HEK293 (cell line): ENCODE results near the gene LSG1.

Experiments
- GLI4 ChIP-seq: fragments of 450-650 bp; formaldehyde crosslinking; IDR thresholded peaks from 2 replicates; pipeline ENCODE4 v1.5.1; 2016; ENCODE audit warnings: missing biosample characterization, missing genetic modification characterization
- OSR2 ChIP-seq: fragments of 450-650 bp; formaldehyde crosslinking; IDR thresholded peaks from 2 replicates; pipeline ENCODE4 v1.5.1; 2016; ENCODE audit warnings: missing biosample characterization, missing genetic modification characterization
- SCRT1 ChIP-seq: fragments of 450-650 bp; formaldehyde crosslinking; IDR thresholded peaks from 2 replicates; pipeline ENCODE4 v1.5.1; 2016; ENCODE audit warnings: missing biosample characterization, missing genetic modification characterization, borderline replicate concordance
- ZFP69B ChIP-seq: fragments of 450-650 bp; formaldehyde crosslinking; IDR thresholded peaks from 2 replicates; pipeline ENCODE4 v1.5.1; 2016; ENCODE audit warnings: missing biosample characterization, missing genetic modification characterization
- ZNF10 ChIP-seq: fragments of 450-650 bp; formaldehyde crosslinking; IDR thresholded peaks from 2 replicates; pipeline ENCODE4 v1.5.1; 2017; ENCODE audit warnings: missing biosample characterization, missing genetic modification characterization
- ZNF140 ChIP-seq: fragments of 450-650 bp; formaldehyde crosslinking; IDR thresholded peaks from 2 replicates; pipeline ENCODE4 v1.5.1; 2016; ENCODE audit warnings: missing biosample characterization, missing genetic modification characterization
- ZNF248 ChIP-seq: fragments of 450-650 bp; formaldehyde crosslinking; IDR thresholded peaks from 2 replicates; pipeline ENCODE4 v1.5.1; 2017; ENCODE audit warnings: missing biosample characterization, missing genetic modification characterization
- ZNF341 ChIP-seq: fragments of 450-650 bp; formaldehyde crosslinking; IDR thresholded peaks from 2 replicates; pipeline ENCODE4; 2016; ENCODE audit warnings: low read depth, missing biosample characterization, missing genetic modification characterization
- ZNF350 ChIP-seq: fragments of 450-650 bp; formaldehyde crosslinking; IDR thresholded peaks from 2 replicates; pipeline ENCODE4 v1.5.0; 2017; ENCODE audit warnings: missing biosample characterization, mild to moderate bottlenecking, missing genetic modification characterization
- ZNF426 ChIP-seq: fragments of 450-650 bp; formaldehyde crosslinking; IDR thresholded peaks from 2 replicates; pipeline ENCODE4 v1.5.1; 2017; ENCODE audit warnings: missing biosample characterization, missing genetic modification characterization, mild to moderate bottlenecking, inconsistent platforms, moderate library complexity
- ZNF548 ChIP-seq: fragments of 450-650 bp; formaldehyde crosslinking; IDR thresholded peaks from 2 replicates; pipeline ENCODE4 v1.5.1; 2016; ENCODE audit warnings: missing biosample characterization, missing genetic modification characterization
- ZNF558 ChIP-seq: fragments of 450-650 bp; formaldehyde crosslinking; IDR thresholded peaks from 2 replicates; pipeline ENCODE4 v1.5.1; 2016; ENCODE audit warnings: missing biosample characterization, missing genetic modification characterization
- ZNF670 ChIP-seq: fragments of 450-650 bp; formaldehyde crosslinking; IDR thresholded peaks from 2 replicates; pipeline ENCODE4 v1.5.1; 2016; ENCODE audit warnings: missing biosample characterization, missing genetic modification characterization, low read depth
- ZNF837 ChIP-seq: fragments of 450-650 bp; formaldehyde crosslinking; IDR thresholded peaks from 2 replicates; pipeline ENCODE4 v1.5.1; 2016; ENCODE audit warnings: missing biosample characterization, missing genetic modification characterization
- ZNF843 ChIP-seq: fragments of 450-650 bp; formaldehyde crosslinking; IDR thresholded peaks from 2 replicates; pipeline ENCODE4 v1.5.1; 2016; ENCODE audit warnings: missing biosample characterization, missing genetic modification characterization
- TF ChIP-seq, protein P1 (sequence below): fragments of 450-650 bp; formaldehyde crosslinking; optimal IDR thresholded peaks from 2 replicates; pipeline ENCODE3; 2016; ENCODE audit warnings: missing biosample characterization, mild to moderate bottlenecking, missing genetic modification characterization
- TF ChIP-seq, protein P2 (sequence below): fragments of 450-650 bp; formaldehyde crosslinking; IDR thresholded peaks from 2 replicates; pipeline ENCODE4 v1.5.1; 2017; ENCODE audit warnings: missing biosample characterization, missing genetic modification characterization
- TF ChIP-seq, protein P3 (sequence below): fragments of 450-650 bp; formaldehyde crosslinking; IDR thresholded peaks from 2 replicates; pipeline ENCODE4 v1.5.1; 2016; ENCODE audit warnings: missing biosample characterization, missing genetic modification characterization
- TF ChIP-seq, protein P4 (sequence below): fragments of 450-650 bp; formaldehyde crosslinking; IDR thresholded peaks from 2 replicates; pipeline ENCODE4 v1.5.1; 2017; ENCODE audit warnings: missing biosample characterization, missing genetic modification characterization
- TF ChIP-seq, protein P5 (sequence below): fragments of 450-650 bp; formaldehyde crosslinking; conservative IDR thresholded peaks from 2 replicates; pipeline ENCODE4 v1.5.1; 2016; ENCODE audit warnings: low read depth, missing biosample characterization, missing genetic modification characterization
- TF ChIP-seq, protein P6 (sequence below): fragments of 450-650 bp; formaldehyde crosslinking; IDR thresholded peaks from 2 replicates; pipeline ENCODE4; 2016; ENCODE audit warnings: missing biosample characterization, missing genetic modification characterization
- TF ChIP-seq, protein P7 (sequence below): fragments of 450-650 bp; formaldehyde crosslinking; IDR thresholded peaks from 2 replicates; pipeline ENCODE4 v1.5.1; 2016; ENCODE audit warnings: missing biosample characterization, missing genetic modification characterization
- TF ChIP-seq, protein P8 (sequence below): fragments of 450-650 bp; formaldehyde crosslinking; IDR thresholded peaks from 2 replicates; pipeline ENCODE4 v1.5.1; 2016; ENCODE audit warnings: missing biosample characterization, missing genetic modification characterization

The LSG1 gene

DNA sequence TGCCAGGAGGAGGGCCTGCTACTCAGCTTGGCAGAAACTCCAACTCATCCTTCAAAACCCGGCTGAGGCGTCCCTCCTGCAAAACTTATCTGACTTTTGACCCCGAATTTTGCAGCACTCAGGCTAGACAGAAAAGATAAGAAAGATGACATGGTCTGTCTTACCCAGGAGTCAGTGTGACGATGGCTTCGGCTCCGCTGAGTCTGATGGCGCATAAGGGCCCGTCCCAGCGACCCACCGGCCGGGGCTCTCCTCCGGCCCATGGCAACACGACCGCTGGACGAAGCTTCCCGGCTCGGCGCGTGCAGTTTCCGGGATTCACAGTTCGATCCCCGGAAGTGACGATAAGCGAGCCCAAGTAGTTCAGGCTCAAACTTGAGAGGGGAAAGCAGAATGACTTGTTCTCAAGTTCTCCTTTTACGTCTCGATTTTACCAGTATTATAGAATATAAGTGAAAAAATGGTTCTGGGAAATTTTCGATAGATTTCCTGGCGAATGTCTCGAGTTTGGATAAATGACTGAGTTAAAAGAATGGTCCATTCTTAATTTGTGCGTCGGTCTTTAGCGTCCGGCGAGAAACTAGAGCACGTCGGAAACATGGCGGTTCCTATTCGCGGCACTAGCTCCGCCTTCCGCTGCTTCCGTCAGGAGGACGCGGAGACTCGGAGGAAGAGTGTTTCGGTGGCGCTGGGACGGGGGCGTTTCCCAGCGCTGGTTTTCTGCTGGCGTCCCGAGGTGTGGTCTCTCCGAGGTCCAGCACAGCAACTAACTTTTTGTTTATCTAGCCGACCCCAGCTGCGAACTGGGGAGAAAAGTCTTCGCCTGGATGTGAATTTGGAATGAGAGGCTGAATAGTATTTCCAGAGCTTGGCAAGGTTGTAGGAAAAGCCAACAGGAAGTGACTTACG is at the start of gene LSG1 (continued):
- TF ChIP-seq, protein P1, sequence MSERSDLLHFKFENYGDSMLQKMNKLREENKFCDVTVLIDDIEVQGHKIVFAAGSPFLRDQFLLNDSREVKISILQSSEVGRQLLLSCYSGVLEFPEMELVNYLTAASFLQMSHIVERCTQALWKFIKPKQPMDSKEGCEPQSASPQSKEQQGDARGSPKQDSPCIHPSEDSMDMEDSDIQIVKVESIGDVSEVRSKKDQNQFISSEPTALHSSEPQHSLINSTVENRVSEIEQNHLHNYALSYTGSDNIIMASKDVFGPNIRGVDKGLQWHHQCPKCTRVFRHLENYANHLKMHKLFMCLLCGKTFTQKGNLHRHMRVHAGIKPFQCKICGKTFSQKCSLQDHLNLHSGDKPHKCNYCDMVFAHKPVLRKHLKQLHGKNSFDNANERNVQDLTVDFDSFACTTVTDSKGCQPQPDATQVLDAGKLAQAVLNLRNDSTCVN = peak; percentile 45
- TF ChIP-seq GLI4 (tag by site-specific recombination) (peak; percentile 91), ZFP69B (tag by site-specific recombination) (peak; percentile 84; the same call in 1 of the 2 replicates), ZNF140 (tag by site-specific recombination) (no peak), ZNF341 (tag by site-specific recombination) (peak; percentile 50), ZNF426 (tag by site-specific recombination) (no peak), ZNF10 (no peak; the same call in 1 of the 2 replicates), ZNF670 (no peak), ZNF350 (no peak), ZNF548 (tag by site-specific recombination) (no peak), OSR2 (no peak), ZNF248 (tag by site-specific recombination) (no peak), SCRT1 (tag by site-specific recombination) (no peak), ZNF843 (tag by site-specific recombination) (peak; percentile 53; the same call in 1 of the 2 replicates), ZNF558 (peak; percentile 85), ZNF837 (tag by site-specific recombination) (no peak)
- TF ChIP-seq, protein P2, sequence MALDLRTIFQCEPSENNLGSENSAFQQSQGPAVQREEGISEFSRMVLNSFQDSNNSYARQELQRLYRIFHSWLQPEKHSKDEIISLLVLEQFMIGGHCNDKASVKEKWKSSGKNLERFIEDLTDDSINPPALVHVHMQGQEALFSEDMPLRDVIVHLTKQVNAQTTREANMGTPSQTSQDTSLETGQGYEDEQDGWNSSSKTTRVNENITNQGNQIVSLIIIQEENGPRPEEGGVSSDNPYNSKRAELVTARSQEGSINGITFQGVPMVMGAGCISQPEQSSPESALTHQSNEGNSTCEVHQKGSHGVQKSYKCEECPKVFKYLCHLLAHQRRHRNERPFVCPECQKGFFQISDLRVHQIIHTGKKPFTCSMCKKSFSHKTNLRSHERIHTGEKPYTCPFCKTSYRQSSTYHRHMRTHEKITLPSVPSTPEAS (tag by site-specific recombination) = peak; percentile 67
- TF ChIP-seq, protein P3, sequence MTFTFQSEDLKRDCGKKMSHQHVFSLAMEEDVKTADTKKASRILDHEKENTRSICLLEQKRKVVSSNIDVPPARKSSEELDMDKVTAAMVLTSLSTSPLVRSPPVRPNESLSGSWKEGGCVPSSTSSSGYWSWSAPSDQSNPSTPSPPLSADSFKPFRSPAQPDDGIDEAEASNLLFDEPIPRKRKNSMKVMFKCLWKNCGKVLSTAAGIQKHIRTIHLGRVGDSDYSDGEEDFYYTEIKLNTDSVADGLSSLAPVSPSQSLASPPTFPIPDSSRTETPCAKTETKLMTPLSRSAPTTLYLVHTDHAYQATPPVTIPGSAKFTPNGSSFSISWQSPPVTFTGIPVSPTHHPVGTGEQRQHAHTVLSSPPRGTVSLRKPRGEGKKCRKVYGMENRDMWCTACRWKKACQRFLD (tag by site-specific recombination) = no peak
- TF ChIP-seq, protein P4, sequence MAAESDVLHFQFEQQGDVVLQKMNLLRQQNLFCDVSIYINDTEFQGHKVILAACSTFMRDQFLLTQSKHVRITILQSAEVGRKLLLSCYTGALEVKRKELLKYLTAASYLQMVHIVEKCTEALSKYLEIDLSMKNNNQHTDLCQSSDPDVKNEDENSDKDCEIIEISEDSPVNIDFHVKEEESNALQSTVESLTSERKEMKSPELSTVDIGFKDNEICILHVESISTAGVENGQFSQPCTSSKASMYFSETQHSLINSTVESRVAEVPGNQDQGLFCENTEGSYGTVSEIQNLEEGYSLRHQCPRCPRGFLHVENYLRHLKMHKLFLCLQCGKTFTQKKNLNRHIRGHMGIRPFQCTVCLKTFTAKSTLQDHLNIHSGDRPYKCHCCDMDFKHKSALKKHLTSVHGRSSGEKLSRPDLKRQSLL (tag by site-specific recombination) = 0 out of 2 replicates have a peak, but pooled peaks have one; percentile 4
- TF ChIP-seq, protein P5, sequence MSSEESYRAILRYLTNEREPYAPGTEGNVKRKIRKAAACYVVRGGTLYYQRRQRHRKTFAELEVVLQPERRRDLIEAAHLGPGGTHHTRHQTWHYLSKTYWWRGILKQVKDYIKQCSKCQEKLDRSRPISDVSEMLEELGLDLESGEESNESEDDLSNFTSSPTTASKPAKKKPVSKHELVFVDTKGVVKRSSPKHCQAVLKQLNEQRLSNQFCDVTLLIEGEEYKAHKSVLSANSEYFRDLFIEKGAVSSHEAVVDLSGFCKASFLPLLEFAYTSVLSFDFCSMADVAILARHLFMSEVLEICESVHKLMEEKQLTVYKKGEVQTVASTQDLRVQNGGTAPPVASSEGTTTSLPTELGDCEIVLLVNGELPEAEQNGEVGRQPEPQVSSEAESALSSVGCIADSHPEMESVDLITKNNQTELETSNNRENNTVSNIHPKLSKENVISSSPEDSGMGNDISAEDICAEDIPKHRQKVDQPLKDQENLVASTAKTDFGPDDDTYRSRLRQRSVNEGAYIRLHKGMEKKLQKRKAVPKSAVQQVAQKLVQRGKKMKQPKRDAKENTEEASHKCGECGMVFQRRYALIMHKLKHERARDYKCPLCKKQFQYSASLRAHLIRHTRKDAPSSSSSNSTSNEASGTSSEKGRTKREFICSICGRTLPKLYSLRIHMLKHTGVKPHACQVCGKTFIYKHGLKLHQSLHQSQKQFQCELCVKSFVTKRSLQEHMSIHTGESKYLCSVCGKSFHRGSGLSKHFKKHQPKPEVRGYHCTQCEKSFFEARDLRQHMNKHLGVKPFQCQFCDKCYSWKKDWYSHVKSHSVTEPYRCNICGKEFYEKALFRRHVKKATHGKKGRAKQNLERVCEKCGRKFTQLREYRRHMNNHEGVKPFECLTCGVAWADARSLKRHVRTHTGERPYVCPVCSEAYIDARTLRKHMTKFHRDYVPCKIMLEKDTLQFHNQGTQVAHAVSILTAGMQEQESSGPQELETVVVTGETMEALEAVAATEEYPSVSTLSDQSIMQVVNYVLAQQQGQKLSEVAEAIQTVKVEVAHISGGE = peak; percentile 99
- TF ChIP-seq, protein P6, sequence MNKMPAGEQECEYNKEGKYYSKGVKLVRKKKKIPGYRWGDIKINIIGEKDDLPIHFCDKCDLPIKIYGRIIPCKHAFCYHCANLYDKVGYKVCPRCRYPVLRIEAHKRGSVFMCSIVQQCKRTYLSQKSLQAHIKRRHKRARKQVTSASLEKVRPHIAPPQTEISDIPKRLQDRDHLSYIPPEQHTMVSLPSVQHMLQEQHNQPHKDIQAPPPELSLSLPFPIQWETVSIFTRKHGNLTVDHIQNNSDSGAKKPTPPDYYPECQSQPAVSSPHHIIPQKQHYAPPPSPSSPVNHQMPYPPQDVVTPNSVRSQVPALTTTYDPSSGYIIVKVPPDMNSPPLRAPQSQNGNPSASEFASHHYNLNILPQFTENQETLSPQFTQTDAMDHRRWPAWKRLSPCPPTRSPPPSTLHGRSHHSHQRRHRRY (tag by site-specific recombination) = no peak
- TF ChIP-seq, protein P7, sequence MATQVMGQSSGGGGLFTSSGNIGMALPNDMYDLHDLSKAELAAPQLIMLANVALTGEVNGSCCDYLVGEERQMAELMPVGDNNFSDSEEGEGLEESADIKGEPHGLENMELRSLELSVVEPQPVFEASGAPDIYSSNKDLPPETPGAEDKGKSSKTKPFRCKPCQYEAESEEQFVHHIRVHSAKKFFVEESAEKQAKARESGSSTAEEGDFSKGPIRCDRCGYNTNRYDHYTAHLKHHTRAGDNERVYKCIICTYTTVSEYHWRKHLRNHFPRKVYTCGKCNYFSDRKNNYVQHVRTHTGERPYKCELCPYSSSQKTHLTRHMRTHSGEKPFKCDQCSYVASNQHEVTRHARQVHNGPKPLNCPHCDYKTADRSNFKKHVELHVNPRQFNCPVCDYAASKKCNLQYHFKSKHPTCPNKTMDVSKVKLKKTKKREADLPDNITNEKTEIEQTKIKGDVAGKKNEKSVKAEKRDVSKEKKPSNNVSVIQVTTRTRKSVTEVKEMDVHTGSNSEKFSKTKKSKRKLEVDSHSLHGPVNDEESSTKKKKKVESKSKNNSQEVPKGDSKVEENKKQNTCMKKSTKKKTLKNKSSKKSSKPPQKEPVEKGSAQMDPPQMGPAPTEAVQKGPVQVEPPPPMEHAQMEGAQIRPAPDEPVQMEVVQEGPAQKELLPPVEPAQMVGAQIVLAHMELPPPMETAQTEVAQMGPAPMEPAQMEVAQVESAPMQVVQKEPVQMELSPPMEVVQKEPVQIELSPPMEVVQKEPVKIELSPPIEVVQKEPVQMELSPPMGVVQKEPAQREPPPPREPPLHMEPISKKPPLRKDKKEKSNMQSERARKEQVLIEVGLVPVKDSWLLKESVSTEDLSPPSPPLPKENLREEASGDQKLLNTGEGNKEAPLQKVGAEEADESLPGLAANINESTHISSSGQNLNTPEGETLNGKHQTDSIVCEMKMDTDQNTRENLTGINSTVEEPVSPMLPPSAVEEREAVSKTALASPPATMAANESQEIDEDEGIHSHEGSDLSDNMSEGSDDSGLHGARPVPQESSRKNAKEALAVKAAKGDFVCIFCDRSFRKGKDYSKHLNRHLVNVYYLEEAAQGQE (tag by site-specific recombination) = peak; percentile 78
- TF ChIP-seq, protein P8, sequence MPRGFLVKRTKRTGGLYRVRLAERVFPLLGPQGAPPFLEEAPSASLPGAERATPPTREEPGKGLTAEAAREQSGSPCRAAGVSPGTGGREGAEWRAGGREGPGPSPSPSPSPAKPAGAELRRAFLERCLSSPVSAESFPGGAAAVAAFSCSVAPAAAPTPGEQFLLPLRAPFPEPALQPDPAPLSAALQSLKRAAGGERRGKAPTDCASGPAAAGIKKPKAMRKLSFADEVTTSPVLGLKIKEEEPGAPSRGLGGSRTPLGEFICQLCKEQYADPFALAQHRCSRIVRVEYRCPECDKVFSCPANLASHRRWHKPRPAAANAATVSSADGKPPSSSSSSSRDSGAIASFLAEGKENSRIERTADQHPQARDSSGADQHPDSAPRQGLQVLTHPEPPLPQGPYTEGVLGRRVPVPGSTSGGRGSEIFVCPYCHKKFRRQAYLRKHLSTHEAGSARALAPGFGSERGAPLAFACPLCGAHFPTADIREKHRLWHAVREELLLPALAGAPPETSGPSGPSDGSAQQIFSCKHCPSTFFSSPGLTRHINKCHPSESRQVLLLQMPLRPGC (tag by site-specific recombination) = peak; percentile 87; the same call in 1 of the 2 replicates
